A549 (cell line): ENCODE results near the gene PSMA4. TPM values are rescaled to one million over a fixed set of nuclear protein-coding genes. Genes with fewer than 3 reads are reported as not detected.

Source experiments
- ATAC-seq, 2 experiments: fragments of 200-7000 bp in 1 of 2; fragments of >200 bp in 1 of 2; cut with Nextera tagmentation in 1 of 2; cut with Tn5 transposase in 1 of 2; 3 replicates each; pipeline versions ENCODE4 v1.8.0 to v1.9.1; 2018 to 2020; ENCODE audit warnings: mild to moderate bottlenecking in 1 of 2, moderate library complexity in 1 of 2
- CTCF ChIA-PET: fragments of 300-600 bp; sonication (Branson Sonifier 250); formaldehyde crosslinking; extraction: SDS; loops from one replicate; lab custom pipeline; 2021; ENCODE audit warnings: antibody characterized with exemption, inconsistent platforms; lab: Yijun Ruan, JAX
- POLR2A ChIA-PET: fragments of 350-600 bp; formaldehyde crosslinking; extraction: SDS; loops from one replicate; lab custom pipeline; 2021; ENCODE audit warnings: antibody characterized with exemption, inconsistent platforms; lab: Yijun Ruan, JAX
- DNase-seq, 2 experiments: peaks; one replicate each; pipeline versions ENCODE4 v3.0.0 to v3.0.0-alpha.2; 2011 to 2016; ENCODE audit warnings: low read depth in 1 of 2, low spot score in 1 of 2
- FAIRE-seq: peaks from 2 replicates; lab custom pipeline; 2011; peaks lifted over from hg19 to GRCh38; lab: Jason Lieb, UNC
- H3K27ac ChIP-seq, 2 experiments: fragments of >200 bp; sonication (Bioruptor Twin); formaldehyde crosslinking; 3 replicates each; pipeline ENCODE4 v1.5.1; 2016 to 2017
- H3K4me1 ChIP-seq: fragments of >200 bp; sonication (Bioruptor Twin); formaldehyde crosslinking; 3 replicates; pipeline ENCODE4 v1.6.1; 2016
- H3K4me2 ChIP-seq: fragments of >200 bp; sonication (Bioruptor Twin); formaldehyde crosslinking; 3 replicates; pipeline ENCODE4 v1.6.1; 2016
- H3K4me3 ChIP-seq: fragments of >200 bp; sonication (Bioruptor Twin); formaldehyde crosslinking; 3 replicates; pipeline ENCODE4 v1.5.1; 2016
- H3K9me3 ChIP-seq: fragments of >200 bp; sonication (Bioruptor Twin); formaldehyde crosslinking; 3 replicates; pipeline ENCODE4 v1.6.1; 2016
- BHLHE40 ChIP-seq: IDR thresholded peaks from 2 replicates; pipeline ENCODE4 v1.6.1; 2012; ENCODE audit warnings: low read depth, low read length, inconsistent platforms
- CEBPB ChIP-seq, 2 experiments: fragments of >200 bp in 1 of 2; sonication (Bioruptor Twin) in 1 of 2; formaldehyde crosslinking in 1 of 2; IDR thresholded peaks; 2 replicates each; pipeline ENCODE4 v1.6.1; 2012 to 2016
- CHD2 ChIP-seq: fragments of 150-350 bp; IDR thresholded peaks from 2 replicates; pipeline ENCODE4 v1.6.1; 2014; ENCODE audit warnings: low read length; ENCODE audit not compliant: partially characterized antibody
- CTCF ChIP-seq: fragments of >200 bp; sonication (Bioruptor Twin); formaldehyde crosslinking; IDR thresholded peaks from 3 replicates; pipeline ENCODE4 v1.5.1; 2016
- EHF ChIP-seq: fragments of 250-450 bp; sonication (Bioruptor Pico); IDR thresholded peaks from 2 replicates; pipeline ENCODE4 v1.5.0; 2020; ENCODE audit warnings: mild to moderate bottlenecking
- ESRRA ChIP-seq: fragments of 150-350 bp; IDR thresholded peaks from 2 replicates; pipeline ENCODE4 v1.6.1; 2014; ENCODE audit warnings: mild to moderate bottlenecking, low read length, borderline replicate concordance
- HMGXB4 ChIP-seq: fragments of 250-450 bp; sonication (Bioruptor Pico); IDR thresholded peaks from 2 replicates; pipeline ENCODE4 v1.5.0; 2021; ENCODE audit warnings: mild to moderate bottlenecking, moderate library complexity, borderline replicate concordance
- HOXB13 ChIP-seq: fragments of 250-450 bp; sonication (Bioruptor Pico); IDR thresholded peaks from 2 replicates; pipeline ENCODE4 v1.5.0; 2020; ENCODE audit warnings: low read depth, mild to moderate bottlenecking, moderate library complexity
- KDM1A ChIP-seq: fragments of 200-600 bp; sonication (generic); IDR thresholded peaks from 2 replicates; pipeline ENCODE4 v1.6.1; 2016; ENCODE audit warnings: low read depth, mild to moderate bottlenecking
- MAZ ChIP-seq: fragments of 150-350 bp; IDR thresholded peaks from 2 replicates; pipeline ENCODE4 v1.6.1; 2014; ENCODE audit warnings: antibody characterized with exemption, low read depth, low read length, borderline replicate concordance
- NPAS2 ChIP-seq: fragments of 250-450 bp; sonication (Bioruptor Pico); IDR thresholded peaks from 2 replicates; pipeline ENCODE4 v1.8.0; 2022; ENCODE audit warnings: mild to moderate bottlenecking, moderate library complexity, borderline replicate concordance
- PBX3 ChIP-seq: IDR thresholded peaks from 2 replicates; pipeline ENCODE4 v1.6.1; 2012
- PHF8 ChIP-seq: fragments of 200-600 bp; sonication (generic); IDR thresholded peaks from 2 replicates; pipeline ENCODE4 v1.6.1; 2016; ENCODE audit warnings: low read depth, mild to moderate bottlenecking, antibody characterized with exemption, moderate library complexity, borderline replicate concordance
- POLR2A ChIP-seq: IDR thresholded peaks from 2 replicates; pipeline ENCODE4 v1.6.1; 2012; ENCODE audit warnings: mild to moderate bottlenecking, low read length
- RARB ChIP-seq: fragments of 250-450 bp; sonication (Bioruptor Pico); IDR thresholded peaks from 2 replicates; pipeline ENCODE4 v1.8.0; 2021; ENCODE audit warnings: mild to moderate bottlenecking, moderate library complexity
- SREBF2 ChIP-seq: fragments of 450-650 bp; IDR thresholded peaks from 2 replicates; pipeline ENCODE4 v1.6.1; 2014; ENCODE audit warnings: mild to moderate bottlenecking, moderate library complexity
- TFCP2L1 ChIP-seq: fragments of 250-450 bp; sonication (Bioruptor Pico); IDR thresholded peaks from 2 replicates; pipeline ENCODE4 v1.5.0; 2021; ENCODE audit warnings: mild to moderate bottlenecking
- TP53 ChIP-seq: fragments of 250-450 bp; sonication (Bioruptor Pico); IDR thresholded peaks from 2 replicates; pipeline ENCODE4 v1.5.0; 2021; ENCODE audit warnings: mild to moderate bottlenecking, moderate library complexity
- WGBS: methylation state at CpG from one replicate; pipeline ENCODE4 v1.1.6; 2017; ENCODE audit errors: missing lambda C conversion rate; 5-methylcytosine and 5-hydroxymethylcytosine counted together
- polyA plus RNA-seq, 4 experiments: library from polyadenylated mRNA; depleted of rRNA in 3 of 4; stranded (reverse); fragments of >200 nt; fragmentation: RNase III in 1 of 4; extraction: RNeasy Plus Mini Kit Qiagen cat#74134 plus additional on column Dnase treatment in 1 of 4; gene quantifications; 2 replicates in 3 of 4; 3 replicates in 1 of 4; pipeline ENCODE4 v1.2.3, GENCODE V29; 2011 to 2017
- TF ChIP-seq, protein P1 (sequence below): fragments of 150-350 bp; IDR thresholded peaks from 2 replicates; pipeline ENCODE4 v1.6.1; 2014; ENCODE audit warnings: low read depth, mild to moderate bottlenecking, low read length
- TF ChIP-seq, protein P2 (sequence below): fragments of 450-650 bp; IDR thresholded peaks from 2 replicates; pipeline ENCODE4 v1.6.1; 2014; ENCODE audit warnings: antibody characterized with exemption
- TF ChIP-seq, protein P3 (sequence below): fragments of 200-600 bp; sonication (generic); IDR thresholded peaks from 2 replicates; pipeline ENCODE4 v1.6.1; 2016; ENCODE audit warnings: antibody characterized with exemption, mild to moderate bottlenecking, moderate library complexity

Gene PSMA4
- polyA plus RNA-seq, 2 of the 4 experiments (the other 2 are of a cell fraction), result 589 to 719 TPM

DNA sequence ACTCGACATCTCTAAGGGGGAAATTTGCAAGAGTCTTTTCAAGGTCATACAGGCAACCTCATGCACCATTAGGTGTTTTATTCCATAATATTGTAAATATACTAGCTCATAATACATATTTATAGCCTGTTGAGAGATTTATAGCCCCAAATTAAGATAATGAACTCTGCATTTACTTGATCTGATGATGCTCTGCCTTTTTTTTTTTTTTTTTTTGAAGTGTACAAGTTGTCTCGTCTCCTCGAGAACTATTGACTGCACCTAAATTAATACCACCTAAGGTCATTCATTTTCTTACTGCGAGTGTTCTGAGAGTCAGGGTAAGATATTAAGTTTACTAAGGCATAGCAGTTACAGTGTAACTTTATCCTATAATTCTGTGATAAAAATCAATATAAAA is 31.1 kb downstream of the PSMA4 start:
- Histone ChIP-seq H3K4me2 (no peak overlapping the region), H3K9me3 (no peaks in the 10 kb centered on the region), H3K4me1 (peaks cover 10% of the 10 kb centered on the region; the same call in 2 of the 3 replicates), H3K27ac (no peak overlapping the region), H3K4me3 (no peak overlapping the region)
- ATAC-seq (no peak), DNase-seq (no peak), FAIRE-seq (no peak)
- WGBS, result 80% methylated on average over 4 of the region's 4 CpGs
- POLR2A ChIA-PET, result no interaction called here
- CTCF ChIA-PET, result no interaction called here
- TF ChIP-seq PHF8 (no peak), MAZ (no peak), SREBF2 (no peak), PBX3 (no peak), POLR2A (no peak), RARB (CRISPR knock-in tag) (no peak), CEBPB (IDR thresholded peaks at IDR 0.05) (no peak), NPAS2 (CRISPR knock-in tag) (no peak), BHLHE40 (no peak)
- TF ChIP-seq, protein P1, sequence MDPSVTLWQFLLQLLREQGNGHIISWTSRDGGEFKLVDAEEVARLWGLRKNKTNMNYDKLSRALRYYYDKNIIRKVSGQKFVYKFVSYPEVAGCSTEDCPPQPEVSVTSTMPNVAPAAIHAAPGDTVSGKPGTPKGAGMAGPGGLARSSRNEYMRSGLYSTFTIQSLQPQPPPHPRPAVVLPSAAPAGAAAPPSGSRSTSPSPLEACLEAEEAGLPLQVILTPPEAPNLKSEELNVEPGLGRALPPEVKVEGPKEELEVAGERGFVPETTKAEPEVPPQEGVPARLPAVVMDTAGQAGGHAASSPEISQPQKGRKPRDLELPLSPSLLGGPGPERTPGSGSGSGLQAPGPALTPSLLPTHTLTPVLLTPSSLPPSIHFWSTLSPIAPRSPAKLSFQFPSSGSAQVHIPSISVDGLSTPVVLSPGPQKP, result no peak
- TF ChIP-seq, protein P2, sequence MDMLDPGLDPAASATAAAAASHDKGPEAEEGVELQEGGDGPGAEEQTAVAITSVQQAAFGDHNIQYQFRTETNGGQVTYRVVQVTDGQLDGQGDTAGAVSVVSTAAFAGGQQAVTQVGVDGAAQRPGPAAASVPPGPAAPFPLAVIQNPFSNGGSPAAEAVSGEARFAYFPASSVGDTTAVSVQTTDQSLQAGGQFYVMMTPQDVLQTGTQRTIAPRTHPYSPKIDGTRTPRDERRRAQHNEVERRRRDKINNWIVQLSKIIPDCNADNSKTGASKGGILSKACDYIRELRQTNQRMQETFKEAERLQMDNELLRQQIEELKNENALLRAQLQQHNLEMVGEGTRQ, result no peak

DNA sequence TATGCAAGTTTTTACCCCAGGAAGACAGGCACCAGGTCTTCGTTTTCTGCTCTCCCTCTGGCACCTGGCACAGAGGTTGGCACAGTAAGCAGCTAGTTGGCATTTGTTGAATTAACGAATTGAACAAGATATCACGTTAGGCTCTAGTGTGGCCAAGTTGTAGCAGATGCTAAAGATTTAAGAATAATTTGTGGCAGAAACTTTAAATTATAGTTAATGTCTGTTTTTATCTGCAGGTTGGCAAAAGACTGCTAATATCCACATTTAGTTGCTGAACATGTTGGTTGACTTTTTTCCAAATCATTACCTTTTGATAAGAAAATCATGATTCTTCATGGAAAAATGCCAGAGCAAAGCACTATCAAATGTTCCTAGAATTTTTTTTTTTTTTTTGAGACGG is 33.2 kb downstream of the PSMA4 start:
- H3K4me1 ChIP-seq, result 0 out of 3 replicates have a peak, but pooled peaks cover 4% of the 10 kb centered on the region
- FAIRE-seq (no peak), DNase-seq (no peak), ATAC-seq (no peak)
- ChIA-PET CTCF (no interaction called here), POLR2A (no interaction called here)
- TF ChIP-seq TP53 (no peak), CHD2 (no peak), NPAS2 (CRISPR knock-in tag) (no peak), HOXB13 (no peak), KDM1A (no peak)
- no peaks in the 10 kb centered on the region for H3K9me3 ChIP-seq
- no peak overlapping the region for H3K4me2 ChIP-seq
- 79% methylated on average over 4 of the region's 4 CpGs for WGBS
- no peak overlapping the region for H3K4me3 ChIP-seq
- H3K27ac ChIP-seq, result no peak overlapping the region

DNA sequence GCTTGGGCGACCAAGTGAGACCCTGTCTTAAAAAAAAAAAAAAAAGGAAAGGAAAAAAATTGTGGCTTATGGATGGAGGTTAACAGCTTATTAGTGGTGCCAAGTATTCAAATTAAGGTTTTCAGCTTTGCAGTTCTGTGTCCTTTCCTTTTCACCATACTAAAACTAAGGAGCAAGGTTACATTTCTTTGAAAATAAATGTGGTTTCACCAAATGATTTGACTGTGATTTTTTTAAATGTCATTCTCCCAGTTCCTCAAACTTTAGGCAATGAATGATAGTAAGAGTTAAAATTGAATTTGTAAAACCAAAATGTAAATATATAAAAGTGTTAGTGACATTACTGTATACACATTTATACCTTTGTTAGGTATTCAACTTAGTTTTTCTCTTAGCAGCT is 34.7 kb downstream of the PSMA4 start:
- H3K4me1 ChIP-seq, result 0 out of 3 replicates have a peak, but pooled peaks cover 4% of the 10 kb centered on the region
- DNase-seq (no peak), FAIRE-seq (peak; percentile 51), ATAC-seq (no peak)
- H3K4me2 ChIP-seq, result no peak overlapping the region
- ChIA-PET POLR2A (interaction anchor here (0.7 kb wide), 1 partner anchor 8 kb away, joined by 3 read pairs; no protein-coding TSS in a partner anchor), CTCF (interaction anchor here (0.6 to 4.6 kb wide), 5 partner anchors 10 to 275 kb away, joined by 3 to 25 read pairs (median 3); partner anchors contain the start of genes CHRNA5, PSMA4 and SKIC8)
- H3K9me3 ChIP-seq, result no peaks in the 10 kb centered on the region
- H3K27ac ChIP-seq, result no peak overlapping the region
- 95% methylated on average over 1 of the region's 1 CpG for WGBS
- TF ChIP-seq ESRRA (no peak), CTCF (no peak), HMGXB4 (CRISPR knock-in tag) (no peak), EHF (CRISPR knock-in tag) (no peak), TFCP2L1 (no peak)
- TF ChIP-seq, protein P3, sequence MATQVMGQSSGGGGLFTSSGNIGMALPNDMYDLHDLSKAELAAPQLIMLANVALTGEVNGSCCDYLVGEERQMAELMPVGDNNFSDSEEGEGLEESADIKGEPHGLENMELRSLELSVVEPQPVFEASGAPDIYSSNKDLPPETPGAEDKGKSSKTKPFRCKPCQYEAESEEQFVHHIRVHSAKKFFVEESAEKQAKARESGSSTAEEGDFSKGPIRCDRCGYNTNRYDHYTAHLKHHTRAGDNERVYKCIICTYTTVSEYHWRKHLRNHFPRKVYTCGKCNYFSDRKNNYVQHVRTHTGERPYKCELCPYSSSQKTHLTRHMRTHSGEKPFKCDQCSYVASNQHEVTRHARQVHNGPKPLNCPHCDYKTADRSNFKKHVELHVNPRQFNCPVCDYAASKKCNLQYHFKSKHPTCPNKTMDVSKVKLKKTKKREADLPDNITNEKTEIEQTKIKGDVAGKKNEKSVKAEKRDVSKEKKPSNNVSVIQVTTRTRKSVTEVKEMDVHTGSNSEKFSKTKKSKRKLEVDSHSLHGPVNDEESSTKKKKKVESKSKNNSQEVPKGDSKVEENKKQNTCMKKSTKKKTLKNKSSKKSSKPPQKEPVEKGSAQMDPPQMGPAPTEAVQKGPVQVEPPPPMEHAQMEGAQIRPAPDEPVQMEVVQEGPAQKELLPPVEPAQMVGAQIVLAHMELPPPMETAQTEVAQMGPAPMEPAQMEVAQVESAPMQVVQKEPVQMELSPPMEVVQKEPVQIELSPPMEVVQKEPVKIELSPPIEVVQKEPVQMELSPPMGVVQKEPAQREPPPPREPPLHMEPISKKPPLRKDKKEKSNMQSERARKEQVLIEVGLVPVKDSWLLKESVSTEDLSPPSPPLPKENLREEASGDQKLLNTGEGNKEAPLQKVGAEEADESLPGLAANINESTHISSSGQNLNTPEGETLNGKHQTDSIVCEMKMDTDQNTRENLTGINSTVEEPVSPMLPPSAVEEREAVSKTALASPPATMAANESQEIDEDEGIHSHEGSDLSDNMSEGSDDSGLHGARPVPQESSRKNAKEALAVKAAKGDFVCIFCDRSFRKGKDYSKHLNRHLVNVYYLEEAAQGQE, result no peak
- H3K4me3 ChIP-seq, result no peak overlapping the region
